ENCODE results near the gene EVX1.

The EVX1 gene

DNA sequence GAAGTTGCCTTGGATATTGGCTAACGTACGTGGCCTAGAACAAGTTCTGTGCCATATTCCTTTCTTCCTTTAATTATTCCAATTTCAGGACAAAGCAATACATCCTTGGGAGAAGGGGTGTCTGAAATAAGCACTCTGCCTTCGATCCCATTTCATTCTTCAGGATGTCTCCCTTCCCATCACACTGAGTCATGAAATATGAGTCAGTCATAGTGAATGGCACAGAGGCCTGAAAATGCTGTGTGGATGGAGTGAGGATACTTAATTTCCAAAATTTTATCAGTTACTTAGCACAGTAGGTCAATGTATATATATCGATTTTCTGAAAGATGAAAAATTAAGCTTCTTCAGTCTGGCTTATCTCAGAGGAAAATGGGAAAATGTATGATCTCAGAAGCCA is 19.5 kb downstream of the EVX1 start:
- no peak for DNase-seq (ENCODE audit: low spot score)
- TF ChIP-seq, protein P1, sequence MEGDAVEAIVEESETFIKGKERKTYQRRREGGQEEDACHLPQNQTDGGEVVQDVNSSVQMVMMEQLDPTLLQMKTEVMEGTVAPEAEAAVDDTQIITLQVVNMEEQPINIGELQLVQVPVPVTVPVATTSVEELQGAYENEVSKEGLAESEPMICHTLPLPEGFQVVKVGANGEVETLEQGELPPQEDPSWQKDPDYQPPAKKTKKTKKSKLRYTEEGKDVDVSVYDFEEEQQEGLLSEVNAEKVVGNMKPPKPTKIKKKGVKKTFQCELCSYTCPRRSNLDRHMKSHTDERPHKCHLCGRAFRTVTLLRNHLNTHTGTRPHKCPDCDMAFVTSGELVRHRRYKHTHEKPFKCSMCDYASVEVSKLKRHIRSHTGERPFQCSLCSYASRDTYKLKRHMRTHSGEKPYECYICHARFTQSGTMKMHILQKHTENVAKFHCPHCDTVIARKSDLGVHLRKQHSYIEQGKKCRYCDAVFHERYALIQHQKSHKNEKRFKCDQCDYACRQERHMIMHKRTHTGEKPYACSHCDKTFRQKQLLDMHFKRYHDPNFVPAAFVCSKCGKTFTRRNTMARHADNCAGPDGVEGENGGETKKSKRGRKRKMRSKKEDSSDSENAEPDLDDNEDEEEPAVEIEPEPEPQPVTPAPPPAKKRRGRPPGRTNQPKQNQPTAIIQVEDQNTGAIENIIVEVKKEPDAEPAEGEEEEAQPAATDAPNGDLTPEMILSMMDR (IDR thresholded peaks at IDR 0.05; ENCODE audit: extremely low read depth, missing control alignments) = no peak

DNA sequence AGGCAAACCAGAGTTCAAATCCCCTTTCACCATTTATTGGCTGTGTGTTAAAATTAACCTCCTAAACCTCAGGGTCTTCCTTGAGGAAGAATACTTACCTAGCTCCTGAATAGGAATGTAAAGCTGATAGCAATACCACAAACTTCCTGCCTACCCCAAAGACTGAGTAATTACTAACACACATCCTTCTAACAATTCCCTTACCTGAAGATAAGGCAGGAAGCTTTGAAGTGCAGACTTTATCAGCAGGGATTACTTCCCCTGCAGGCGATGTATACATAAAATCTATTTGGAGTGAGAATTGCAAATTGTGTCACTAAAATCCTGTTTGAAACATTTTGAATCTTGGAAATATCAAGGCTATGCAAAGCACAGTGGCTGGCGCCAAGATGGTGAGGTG is 21.2 kb downstream of the EVX1 start:
- DNase-seq (ENCODE audit: low spot score) = no peak
- TF ChIP-seq, protein P1 (IDR thresholded peaks at IDR 0.05; ENCODE audit: extremely low read depth, missing control alignments) = no peak

DNA sequence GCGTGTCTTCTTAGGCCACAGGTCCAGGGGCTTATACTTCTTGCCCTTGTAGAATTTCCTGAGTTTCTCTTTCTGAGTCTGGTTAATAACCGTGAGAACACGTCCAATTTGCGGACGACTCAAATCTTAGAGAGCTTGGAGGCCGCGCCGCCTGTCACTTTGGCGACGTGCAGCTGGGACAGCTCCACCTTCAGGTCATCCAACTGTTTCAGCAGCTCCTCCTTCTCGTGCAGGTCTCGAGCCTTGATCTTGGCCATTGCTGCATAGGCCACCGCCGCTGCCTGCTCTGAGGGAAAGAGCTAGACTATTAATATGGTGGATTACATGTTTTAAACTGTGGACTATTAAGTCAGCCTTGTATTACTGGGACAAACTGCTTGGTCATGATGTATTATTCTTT is 26.9 kb downstream of the EVX1 start:
- DNase-seq (ENCODE audit: low spot score) = no peak
- TF ChIP-seq, protein P1 (IDR thresholded peaks at IDR 0.05; ENCODE audit: extremely low read depth, missing control alignments) = no peak

DNA sequence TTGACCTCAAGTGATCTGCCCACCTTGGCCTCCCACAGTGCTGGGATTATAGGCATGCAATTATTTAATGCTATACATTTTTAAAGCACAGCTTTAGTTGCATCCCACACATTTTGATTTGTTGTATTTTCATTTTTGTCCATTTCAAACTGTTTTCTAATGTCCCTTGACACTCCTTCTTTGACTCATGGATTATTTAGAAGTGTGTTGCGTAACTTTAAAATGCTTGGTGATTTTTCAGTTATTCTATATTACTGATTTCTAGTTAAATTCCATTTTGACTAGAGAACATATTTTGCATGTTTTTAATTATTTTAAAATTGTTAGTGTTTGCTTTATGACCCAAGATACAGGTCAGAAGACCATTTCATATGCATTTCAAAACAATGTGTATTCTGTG is 28.8 kb downstream of the EVX1 start:
- TF ChIP-seq, protein P1 (IDR thresholded peaks at IDR 0.05; ENCODE audit: extremely low read depth, missing control alignments) = no peak
- DNase-seq (ENCODE audit: low spot score) = no peak

DNA sequence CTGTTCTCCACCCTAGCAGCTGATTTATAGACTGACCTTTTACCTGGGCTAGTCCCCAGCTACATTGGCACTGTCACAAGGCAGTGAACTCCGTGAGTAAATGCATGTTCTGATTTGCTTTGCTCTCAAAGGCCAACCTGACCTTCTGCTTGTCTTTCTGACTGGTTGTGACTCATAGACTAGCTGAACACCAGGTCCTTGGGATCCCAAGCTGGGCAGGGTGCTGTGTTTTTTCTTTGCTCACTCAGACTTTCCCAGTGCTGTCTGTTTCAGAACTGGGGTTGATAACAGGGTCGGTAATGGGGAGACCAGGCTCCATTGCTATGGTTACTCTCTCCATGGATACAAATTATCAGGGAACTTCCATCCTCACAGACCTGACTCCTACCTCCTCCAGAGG is 35.0 kb downstream of the EVX1 start:
- DNase-seq (ENCODE audit: low spot score) = no peak
- TF ChIP-seq, protein P1 (IDR thresholded peaks at IDR 0.05; ENCODE audit: extremely low read depth, missing control alignments) = no peak

DNA sequence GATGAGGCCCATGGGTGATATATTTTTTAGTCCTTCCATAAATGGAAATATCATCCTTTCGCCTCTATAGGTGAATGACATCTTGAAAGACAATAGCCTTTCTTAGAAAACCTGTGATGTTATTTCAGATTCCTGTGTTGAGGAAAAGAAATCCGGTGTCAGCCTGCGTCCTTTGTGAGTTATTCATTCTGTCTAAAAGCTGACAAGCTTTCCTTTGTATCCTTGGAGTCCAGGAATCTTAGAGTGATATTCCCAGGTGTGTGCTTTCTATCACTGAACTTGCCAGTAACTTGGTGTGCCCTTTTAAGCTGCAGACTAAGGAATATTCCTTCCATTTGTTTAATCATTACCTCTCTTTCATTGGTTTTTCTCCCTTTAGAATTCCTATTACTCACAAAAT is 41.0 kb downstream of the EVX1 start:
- TF ChIP-seq, protein P1 (IDR thresholded peaks at IDR 0.05; ENCODE audit: extremely low read depth, missing control alignments) = no peak
- no peak for DNase-seq (ENCODE audit: low spot score)

DNA sequence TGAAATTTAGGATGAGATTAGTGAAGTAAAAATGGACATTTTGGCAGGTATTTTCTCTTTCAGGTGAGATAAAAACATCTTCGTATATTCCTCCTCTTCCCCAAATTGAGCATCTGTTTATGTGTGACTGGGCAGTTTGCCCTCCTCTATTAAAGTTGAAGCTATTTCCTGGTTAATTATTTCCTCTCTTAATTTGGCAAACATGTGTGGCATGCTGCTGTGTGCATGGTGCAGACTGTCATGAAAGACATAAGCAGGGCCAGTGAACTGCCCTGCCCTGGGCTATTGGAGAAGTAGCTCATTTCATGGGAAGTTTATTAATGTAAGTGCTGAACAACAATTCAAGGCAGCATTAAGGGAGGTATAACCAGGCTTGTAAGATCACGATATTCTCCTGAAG is 52.6 kb downstream of the EVX1 start:
- no peak for DNase-seq (ENCODE audit: low spot score)
- TF ChIP-seq, protein P1 (IDR thresholded peaks at IDR 0.05; ENCODE audit: extremely low read depth, missing control alignments) = no peak
